Vagina (tissue), 2 donors: ENCODE data around the gene SLC35B2.

ENCODE experiments used
- POLR2A ChIP-seq, 2 donors: fragments of 450-650 bp; IDR thresholded peaks; one replicate each; pipeline ENCODE4 v1.6.1; 2017; ENCODE audit warnings: antibody characterized with exemption in 2 of 2, mild to moderate bottlenecking in 2 of 2, moderate library complexity in 2 of 2
- TF ChIP-seq, protein P1 (sequence below), 3 experiments: fragments of 450-650 bp in 2 of 3; fragments of 200-600 bp in 1 of 3; sonication (generic) in 1 of 3; IDR thresholded peaks; one replicate each; pipeline ENCODE4 v1.5.1; 2017 to 2019; ENCODE audit warnings: antibody characterized with exemption in 3 of 3, mild to moderate bottlenecking in 2 of 3, moderate library complexity in 2 of 3

DNA sequence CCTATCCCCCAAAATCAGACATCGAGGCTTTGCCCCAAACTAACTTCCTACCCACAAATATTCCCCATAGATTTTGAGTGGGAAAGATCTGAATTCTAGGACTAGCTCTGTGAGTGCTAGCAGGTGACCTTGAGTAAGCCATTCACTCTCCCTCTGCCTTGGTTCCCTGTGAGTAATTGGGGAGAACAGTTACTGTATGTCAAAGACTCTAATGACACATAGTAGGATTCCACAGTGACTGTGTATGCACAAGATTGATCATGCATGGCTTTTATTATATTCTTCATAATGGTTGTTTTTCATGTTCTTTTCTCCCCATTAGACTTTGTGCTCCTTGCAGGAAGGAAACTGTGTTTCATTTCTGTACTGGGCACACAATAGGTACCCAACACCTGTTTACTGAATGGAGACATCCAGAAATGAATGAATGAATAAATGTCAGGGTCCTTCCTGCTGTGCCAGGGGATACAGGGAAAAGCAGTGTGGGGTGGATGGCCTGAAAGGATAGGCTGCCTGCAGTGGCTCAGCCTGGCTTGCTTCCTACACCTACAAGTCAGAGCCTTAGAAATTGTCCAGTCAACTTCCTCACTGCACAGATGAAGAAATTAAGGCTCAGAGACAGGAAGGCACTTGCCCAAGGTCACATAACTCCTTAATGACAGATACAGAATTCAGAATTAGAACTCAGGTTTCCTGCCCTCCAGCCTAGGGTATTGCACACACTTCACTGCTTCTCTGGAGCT is 12.0 kb upstream of the SLC35B2 start:
- TF ChIP-seq, protein P1, sequence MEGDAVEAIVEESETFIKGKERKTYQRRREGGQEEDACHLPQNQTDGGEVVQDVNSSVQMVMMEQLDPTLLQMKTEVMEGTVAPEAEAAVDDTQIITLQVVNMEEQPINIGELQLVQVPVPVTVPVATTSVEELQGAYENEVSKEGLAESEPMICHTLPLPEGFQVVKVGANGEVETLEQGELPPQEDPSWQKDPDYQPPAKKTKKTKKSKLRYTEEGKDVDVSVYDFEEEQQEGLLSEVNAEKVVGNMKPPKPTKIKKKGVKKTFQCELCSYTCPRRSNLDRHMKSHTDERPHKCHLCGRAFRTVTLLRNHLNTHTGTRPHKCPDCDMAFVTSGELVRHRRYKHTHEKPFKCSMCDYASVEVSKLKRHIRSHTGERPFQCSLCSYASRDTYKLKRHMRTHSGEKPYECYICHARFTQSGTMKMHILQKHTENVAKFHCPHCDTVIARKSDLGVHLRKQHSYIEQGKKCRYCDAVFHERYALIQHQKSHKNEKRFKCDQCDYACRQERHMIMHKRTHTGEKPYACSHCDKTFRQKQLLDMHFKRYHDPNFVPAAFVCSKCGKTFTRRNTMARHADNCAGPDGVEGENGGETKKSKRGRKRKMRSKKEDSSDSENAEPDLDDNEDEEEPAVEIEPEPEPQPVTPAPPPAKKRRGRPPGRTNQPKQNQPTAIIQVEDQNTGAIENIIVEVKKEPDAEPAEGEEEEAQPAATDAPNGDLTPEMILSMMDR (IDR thresholded peaks at IDR 0.05), result no peak
- no peak for TF ChIP-seq POLR2A (IDR thresholded peaks at IDR 0.05)
